A549 treated with GW870086 at 1 μM for 4 hours (cell line): ENCODE results near the gene PSG5. TPM values are rescaled to one million over a fixed set of nuclear protein-coding genes. Genes with fewer than 3 reads are reported as not detected.

Experiments used
- total RNA-seq: library from RNA; stranded (reverse); fragments of 200-300 nt; extraction: Qiagen RNA extraction; gene quantifications from 5 replicates; pipeline ENCODE4 v1.2.3, GENCODE V29; 2022; ENCODE audit warnings: low read depth

PSG5 gene
- total RNA-seq = 0.46 to 0.94 TPM (median 0.49 TPM) in 5 replicates

DNA sequence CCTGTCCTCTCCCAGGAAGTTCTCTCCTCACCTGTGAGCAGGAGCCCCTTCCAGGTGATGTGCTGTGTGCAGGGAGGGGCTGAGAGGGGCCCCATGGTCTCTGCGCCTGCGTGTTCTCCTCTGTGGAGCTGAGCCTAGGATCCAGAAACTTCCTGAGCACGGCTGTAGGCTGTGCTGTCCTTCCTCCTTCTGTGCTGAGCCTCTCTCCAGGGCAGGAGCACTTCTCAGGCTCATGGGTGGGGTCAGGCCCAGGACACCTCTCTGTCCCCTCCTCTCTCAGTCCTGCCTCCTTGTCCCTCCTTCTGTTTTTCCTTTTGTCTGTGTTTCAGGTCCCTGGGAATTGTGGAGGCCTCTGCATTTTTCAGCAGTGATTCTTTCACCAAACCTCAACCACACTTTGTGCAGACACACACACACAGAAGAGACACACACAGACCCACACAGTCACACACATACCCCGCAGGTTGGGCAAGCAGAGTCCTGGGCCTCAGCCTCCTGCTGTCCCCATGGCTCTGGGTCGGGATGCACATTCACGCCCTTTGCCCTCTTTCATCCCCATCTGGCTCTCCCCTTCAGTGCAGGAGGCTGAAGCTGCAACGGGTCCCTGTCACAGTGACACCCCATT lies at the start of gene PSG5:
PSG5 (minus strand) TSS at position 226 of the 625 bp plus-strand sequence; CDS start at position 95, 131 bp downstream.

GRCh38 chr19:43205471-43206105 lies 19.3 kb upstream of the PSG5 start, which contains the start of gene PSG4:
Gene PSG4, minus strand, starts transcription at chr19:43205638. Its CDS starts 102 bp downstream, at chr19:43205536.

Other genes starting within 250 kb of the PSG5 start
- gene PSG7, start 249.3 kb downstream of the PSG5 start, total RNA-seq = 0.07 TPM in 1 of 5 replicates, not detected in the others
- gene PSG11, start 160.1 kb downstream of the PSG5 start, total RNA-seq = not detected in 5 replicates
- not detected in 5 replicates for gene PSG2, start 103.8 kb downstream of the PSG5 start, total RNA-seq
- gene PSG4, start 19.1 kb upstream of the PSG5 start, total RNA-seq = 0.71 to 1.5 TPM (median 0.78 TPM) in 5 replicates
- 0.10 to 0.21 TPM (median 0.14 TPM) in 4 of 5 replicates, not detected in the other for gene PSG9, start 83.0 kb upstream of the PSG5 start, total RNA-seq
- 0.06 to 0.11 TPM (median 0.09 TPM) in 4 of 5 replicates, not detected in the other for gene CD177, start 167.2 kb upstream of the PSG5 start, total RNA-seq
- not detected in 5 replicates for gene TEX101, start 228.4 kb upstream of the PSG5 start, total RNA-seq